ENCODE measurements around the gene USP40.

USP40 gene

GRCh38 chr2:233457356-233457755 is 109.2 kb downstream of the USP40 start:
- Histone ChIP-seq H3K36me3 (peaks cover 18% of the 10 kb centered on the region; the same call in 1 of the 2 replicates), H3K27me3 (ENCODE audit: insufficient read depth, low read depth, severe bottlenecking) (no peaks in the 10 kb centered on the region), H3K4me3 (ENCODE audit: low read depth, low read length) (no peak overlapping the region), H3K27ac (no peak overlapping the region), H3K9me3 (ENCODE audit: severe bottlenecking) (no peaks in the 10 kb centered on the region)
- no peak for DNase-seq
- no peak for TF ChIP-seq CTCF (IDR thresholded peaks at IDR 0.05; ENCODE audit: low read depth, low read length)

- no peak overlapping the region for H3K27ac ChIP-seq
- no peaks in the 10 kb centered on the region for H3K27me3 ChIP-seq (ENCODE audit: insufficient read depth, low read depth, severe bottlenecking)
- no peak for TF ChIP-seq CTCF (IDR thresholded peaks at IDR 0.05; ENCODE audit: low read depth, low read length)
- no peak for DNase-seq
- H3K4me3 ChIP-seq (ENCODE audit: low read depth, low read length) = no peak overlapping the region
- peaks cover 20% of the 10 kb centered on the region; the same call in 1 of the 2 replicates for H3K36me3 ChIP-seq
- H3K9me3 ChIP-seq (ENCODE audit: severe bottlenecking) = no peaks in the 10 kb centered on the region
Measured at GRCh38 chr2:233456934-233457333, 109.6 kb downstream of the USP40 start.

DNA sequence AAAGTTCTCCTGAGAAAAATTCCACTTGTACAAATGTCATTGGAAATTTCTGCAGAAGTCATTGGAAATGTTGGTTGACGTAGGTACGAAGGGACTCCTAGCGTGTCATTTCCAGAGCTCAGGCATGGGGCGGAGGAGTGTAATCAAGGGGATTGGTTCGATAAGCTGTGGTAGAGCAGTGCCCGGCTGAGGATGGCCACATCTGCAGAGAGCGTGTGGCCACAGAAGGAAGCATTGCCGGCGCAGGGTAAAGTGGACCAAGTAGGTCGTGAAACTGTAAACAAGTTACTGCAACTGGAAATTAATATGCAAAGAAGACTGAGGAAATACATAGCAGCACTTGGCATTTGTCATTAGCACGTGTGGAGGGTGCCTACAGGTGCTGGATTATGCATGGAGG is 110.5 kb downstream of the USP40 start:
- Histone ChIP-seq H3K27me3 (ENCODE audit: insufficient read depth, low read depth, severe bottlenecking) (no peaks in the 10 kb centered on the region), H3K4me3 (ENCODE audit: low read depth, low read length) (no peak overlapping the region), H3K36me3 (peaks cover 20% of the 10 kb centered on the region; the same call in 1 of the 2 replicates), H3K27ac (no peak overlapping the region), H3K9me3 (ENCODE audit: severe bottlenecking) (no peaks in the 10 kb centered on the region)
- DNase-seq = no peak
- TF ChIP-seq CTCF (IDR thresholded peaks at IDR 0.05; ENCODE audit: low read depth, low read length) = no peak

- DNase-seq = no peak
- no peaks in the 10 kb centered on the region for H3K9me3 ChIP-seq (ENCODE audit: severe bottlenecking)
- H3K27ac ChIP-seq = no peak overlapping the region
- no peak overlapping the region for H3K4me3 ChIP-seq (ENCODE audit: low read depth, low read length)
- no peak for TF ChIP-seq CTCF (IDR thresholded peaks at IDR 0.05; ENCODE audit: low read depth, low read length)
- H3K27me3 ChIP-seq (ENCODE audit: insufficient read depth, low read depth, severe bottlenecking) = no peaks in the 10 kb centered on the region
- H3K36me3 ChIP-seq = peaks cover 20% of the 10 kb centered on the region; the same call in 1 of the 2 replicates
Measured at GRCh38 chr2:233455491-233455890, 111.1 kb downstream of the USP40 start.

DNA sequence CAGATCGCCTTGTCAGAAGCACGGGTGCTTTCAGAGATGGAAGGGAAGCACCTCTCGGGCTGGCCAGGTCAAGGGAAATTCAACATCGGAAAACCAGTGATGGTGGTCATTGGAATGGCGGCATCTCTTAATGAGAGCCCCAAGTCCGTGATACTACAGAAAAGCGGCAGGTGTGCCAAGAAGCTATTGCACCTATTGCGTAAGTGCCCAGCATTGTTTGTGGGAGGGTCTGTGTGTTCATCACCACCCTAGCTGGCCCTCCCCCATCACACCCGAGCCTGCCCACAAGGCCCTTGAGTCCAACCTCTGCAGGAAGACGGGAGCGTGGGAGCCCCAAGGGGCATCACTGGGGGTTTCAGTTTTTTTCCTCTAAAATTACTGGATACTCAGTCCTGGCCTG is 111.6 kb downstream of the USP40 start:
- Histone ChIP-seq H3K27ac (no peak overlapping the region), H3K4me3 (ENCODE audit: low read depth, low read length) (no peak overlapping the region), H3K27me3 (ENCODE audit: insufficient read depth, low read depth, severe bottlenecking) (no peaks in the 10 kb centered on the region), H3K36me3 (peaks cover 20% of the 10 kb centered on the region; the same call in 1 of the 2 replicates), H3K9me3 (ENCODE audit: severe bottlenecking) (no peaks in the 10 kb centered on the region)
- TF ChIP-seq CTCF (IDR thresholded peaks at IDR 0.05; ENCODE audit: low read depth, low read length) = no peak
- DNase-seq = no peak

DNA sequence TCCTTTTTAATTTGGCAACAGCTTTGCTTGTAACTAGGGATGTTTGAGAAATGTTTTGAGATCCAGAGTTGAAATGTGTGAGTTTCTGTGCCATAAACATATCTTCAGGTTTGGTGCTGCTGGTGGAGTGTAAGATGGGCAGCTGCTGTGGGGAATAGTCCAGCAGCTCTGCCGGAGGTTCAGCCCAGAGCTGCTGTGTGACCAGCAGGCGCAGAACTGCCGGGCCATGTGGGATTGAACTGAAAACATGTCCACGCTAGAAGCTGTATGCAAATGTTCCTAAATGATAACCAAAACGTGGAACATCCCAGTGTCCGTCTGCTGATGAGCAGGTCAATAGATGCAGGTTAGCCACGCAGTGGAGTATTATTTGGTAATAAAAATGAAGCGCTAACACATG is 112.7 kb downstream of the USP40 start:
- H3K36me3 ChIP-seq = peaks cover 23% of the 10 kb centered on the region
- H3K9me3 ChIP-seq (ENCODE audit: severe bottlenecking) = no peaks in the 10 kb centered on the region
- no peak overlapping the region for H3K4me3 ChIP-seq (ENCODE audit: low read depth, low read length)
- H3K27ac ChIP-seq = no peak overlapping the region
- no peak for TF ChIP-seq CTCF (IDR thresholded peaks at IDR 0.05; ENCODE audit: low read depth, low read length)
- no peak for DNase-seq
- H3K27me3 ChIP-seq (ENCODE audit: insufficient read depth, low read depth, severe bottlenecking) = no peaks in the 10 kb centered on the region

Measured in WERI-Rb-1 (cell line).